Measurements from ENCODE around the gene LDLRAD3. TPM values are rescaled to one million over a fixed set of nuclear protein-coding genes. Genes with fewer than 3 reads are reported as not detected.

Gene LDLRAD3
- total RNA-seq, 1 donor from 2014 or later, result 21.6 TPM

GRCh38 chr11:36229091-36229705 lies 285.3 kb downstream of the LDLRAD3 start:
- H3K36me3 ChIP-seq, result no peaks in the 10 kb centered on the region
- H3K27me3 ChIP-seq, result no peaks in the 10 kb centered on the region
- H3K27ac ChIP-seq, result no peak overlapping the region
- no peak for DNase-seq (ENCODE audit: low spot score in 2 of 2)
- no peak overlapping the region for H3K4me3 ChIP-seq
- H3K4me1 ChIP-seq, result peaks cover 0 to 7% of the 10 kb centered on the region in 2 donors
- H3K9me3 ChIP-seq, result no peaks in the 10 kb centered on the region
- TF ChIP-seq CTCF (IDR thresholded peaks at IDR 0.05), result no peak
- intact Hi-C loops (cut with DNase I), result no loop called here

DNA sequence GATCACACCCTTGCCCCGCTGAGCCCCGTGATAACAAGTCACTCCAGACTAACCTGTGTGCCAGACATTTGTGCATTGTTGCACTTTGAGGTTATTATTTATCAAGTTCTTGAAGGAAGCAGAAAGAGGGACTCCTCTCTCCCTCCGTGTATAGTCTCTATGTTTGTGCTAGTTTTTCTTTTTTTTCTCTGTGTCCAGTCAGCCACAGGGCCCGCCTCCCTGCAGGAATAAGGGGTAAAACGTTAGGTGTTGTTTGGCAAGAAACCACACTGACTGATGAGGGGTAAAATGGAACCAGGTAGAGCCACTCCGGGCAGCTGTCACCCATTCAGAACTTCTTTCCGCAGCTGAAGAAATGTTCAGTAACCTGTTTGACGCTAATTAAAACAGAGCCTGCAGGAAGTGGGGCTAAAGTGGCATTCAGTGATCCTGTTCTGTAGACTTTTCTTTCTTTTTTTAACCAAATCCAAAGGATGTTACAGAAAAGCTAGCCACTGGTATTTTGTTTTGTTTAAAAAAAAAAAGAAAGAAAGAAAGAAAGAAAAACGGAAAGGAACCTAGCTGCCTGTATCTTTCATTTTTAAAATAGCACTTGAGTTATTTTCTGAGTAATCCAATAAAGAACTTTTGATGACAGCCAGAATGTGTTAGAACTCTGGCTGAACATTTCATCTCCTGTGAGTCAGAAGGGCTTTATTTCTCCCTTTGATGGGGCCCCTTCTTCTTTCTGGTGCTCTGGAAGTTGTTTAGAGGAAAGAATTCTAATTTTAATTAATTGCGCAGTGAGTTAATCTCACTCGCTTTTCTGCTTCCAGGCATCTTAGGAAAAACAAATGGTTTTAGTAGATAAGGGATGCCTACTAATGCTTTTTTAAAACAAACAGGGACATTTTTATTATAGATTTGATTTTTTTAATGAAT lies 287.2 kb downstream of the LDLRAD3 start:
- no peak for TF ChIP-seq CTCF (IDR thresholded peaks at IDR 0.05)
- no peaks in the 10 kb centered on the region for H3K36me3 ChIP-seq
- no peaks in the 10 kb centered on the region for H3K27me3 ChIP-seq
- intact Hi-C loops (cut with DNase I), result no loop called here
- no peak overlapping the region for H3K27ac ChIP-seq
- peaks cover 0 to 7% of the 10 kb centered on the region in 2 donors for H3K4me1 ChIP-seq
- no peak overlapping the region for H3K4me3 ChIP-seq
- no peaks in the 10 kb centered on the region for H3K9me3 ChIP-seq
- DNase-seq (ENCODE audit: low spot score in 2 of 2), result no peak

DNA sequence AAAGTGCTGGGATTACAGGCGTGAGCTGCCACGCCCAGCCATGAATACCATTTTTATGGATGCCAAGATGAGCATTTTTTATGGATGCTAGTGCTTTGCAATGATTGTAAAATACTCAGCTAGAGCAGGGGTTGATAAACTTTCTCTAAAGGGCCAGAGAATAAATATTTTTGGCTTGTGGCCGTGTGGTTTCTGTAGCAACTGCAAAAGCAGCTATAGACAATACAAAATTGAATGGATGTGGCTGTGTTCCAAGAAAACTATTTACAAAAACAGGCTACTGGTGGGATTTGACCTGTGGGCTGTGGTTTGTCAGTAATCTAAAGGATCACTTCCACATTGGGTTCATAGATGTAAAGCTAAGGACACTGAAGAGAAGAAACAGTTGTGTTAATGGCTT lies 289.3 kb downstream of the LDLRAD3 start:
- no peak overlapping the region for H3K27ac ChIP-seq
- H3K4me1 ChIP-seq, result peaks cover 0 to 7% of the 10 kb centered on the region in 2 donors
- no peak overlapping the region for H3K4me3 ChIP-seq
- H3K27me3 ChIP-seq, result no peaks in the 10 kb centered on the region
- intact Hi-C loops (cut with DNase I), result no loop called here
- no peak for TF ChIP-seq CTCF (IDR thresholded peaks at IDR 0.05)
- H3K36me3 ChIP-seq, result no peaks in the 10 kb centered on the region
- H3K9me3 ChIP-seq, result no peaks in the 10 kb centered on the region
- DNase-seq (ENCODE audit: low spot score in 2 of 2), result no peak

DNA sequence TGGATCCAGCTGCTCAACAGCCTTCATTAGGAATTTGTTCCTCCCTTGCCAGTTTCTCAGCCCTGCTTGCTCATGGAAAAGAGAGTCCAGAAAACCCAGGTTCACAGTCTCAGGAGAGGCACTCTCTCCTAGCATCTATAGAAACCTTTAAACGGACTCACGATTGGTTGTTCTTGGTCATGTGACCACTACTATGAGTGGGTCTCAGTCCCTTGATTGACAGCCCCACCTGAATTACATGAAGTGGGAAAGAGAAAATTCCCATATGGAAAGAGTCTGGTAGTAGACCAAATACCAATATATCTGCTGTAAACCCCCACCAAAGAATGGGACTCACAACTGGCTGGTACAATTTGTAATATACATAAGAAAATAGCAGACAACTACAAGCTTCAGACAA lies 291.0 kb downstream of the LDLRAD3 start:
- intact Hi-C loops (cut with DNase I), result no loop called here
- H3K27me3 ChIP-seq, result no peaks in the 10 kb centered on the region
- no peak overlapping the region for H3K27ac ChIP-seq
- no peaks in the 10 kb centered on the region for H3K36me3 ChIP-seq
- DNase-seq (ENCODE audit: low spot score in 2 of 2), result no peak
- no peak for TF ChIP-seq CTCF (IDR thresholded peaks at IDR 0.05)
- H3K4me1 ChIP-seq, result peaks cover 0 to 6% of the 10 kb centered on the region in 2 donors
- no peak overlapping the region for H3K4me3 ChIP-seq
- no peaks in the 10 kb centered on the region for H3K9me3 ChIP-seq

- Histone ChIP-seq H3K27me3 (no peaks in the 10 kb centered on the region), H3K27ac (no peak overlapping the region), H3K4me1 (no peaks in the 10 kb centered on the region), H3K4me3 (no peak overlapping the region), H3K9me3 (no peaks in the 10 kb centered on the region), H3K36me3 (no peaks in the 10 kb centered on the region)
- no peak for TF ChIP-seq CTCF (IDR thresholded peaks at IDR 0.05)
- intact Hi-C loops (cut with DNase I), result loop anchor here (2.0 kb wide), 1 partner anchor 17 kb away; no protein-coding TSS in a partner anchor
- no peak for DNase-seq (ENCODE audit: low spot score in 2 of 2)
Measured at GRCh38 chr11:36235750-36236149, 291.9 kb downstream of the LDLRAD3 start.
